ENCODE measurements around the gene ZNF423.

Gene ZNF423

DNA sequence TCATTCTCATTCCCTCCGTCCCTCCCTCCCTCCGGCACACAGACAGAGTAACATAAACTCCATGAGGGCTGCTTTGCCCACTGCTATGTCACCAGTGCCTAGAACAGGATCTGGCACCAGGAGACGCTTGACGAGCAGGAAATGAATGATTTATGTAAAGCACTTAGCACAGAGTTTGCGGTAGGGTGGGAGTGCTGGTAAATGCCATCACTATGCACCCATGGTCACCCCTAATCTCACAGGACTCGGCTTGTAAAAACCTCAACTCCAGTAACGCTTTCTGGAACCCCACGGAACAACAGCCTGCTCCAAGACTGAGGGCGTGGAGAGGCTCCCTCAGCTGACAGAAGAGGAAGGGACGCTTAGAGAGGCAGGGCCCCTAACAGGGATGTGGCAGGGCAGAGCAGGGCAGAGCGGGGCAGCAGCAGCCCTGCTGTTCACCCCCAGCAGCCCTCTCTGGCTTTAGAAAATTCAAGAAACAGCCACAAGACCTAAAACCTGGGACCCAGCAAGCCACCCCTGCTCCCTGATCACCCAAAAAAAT is 325.4 kb downstream of the ZNF423 start:
- DNase-seq (ENCODE audit: low read depth in 3 of 3), result no peak

DNA sequence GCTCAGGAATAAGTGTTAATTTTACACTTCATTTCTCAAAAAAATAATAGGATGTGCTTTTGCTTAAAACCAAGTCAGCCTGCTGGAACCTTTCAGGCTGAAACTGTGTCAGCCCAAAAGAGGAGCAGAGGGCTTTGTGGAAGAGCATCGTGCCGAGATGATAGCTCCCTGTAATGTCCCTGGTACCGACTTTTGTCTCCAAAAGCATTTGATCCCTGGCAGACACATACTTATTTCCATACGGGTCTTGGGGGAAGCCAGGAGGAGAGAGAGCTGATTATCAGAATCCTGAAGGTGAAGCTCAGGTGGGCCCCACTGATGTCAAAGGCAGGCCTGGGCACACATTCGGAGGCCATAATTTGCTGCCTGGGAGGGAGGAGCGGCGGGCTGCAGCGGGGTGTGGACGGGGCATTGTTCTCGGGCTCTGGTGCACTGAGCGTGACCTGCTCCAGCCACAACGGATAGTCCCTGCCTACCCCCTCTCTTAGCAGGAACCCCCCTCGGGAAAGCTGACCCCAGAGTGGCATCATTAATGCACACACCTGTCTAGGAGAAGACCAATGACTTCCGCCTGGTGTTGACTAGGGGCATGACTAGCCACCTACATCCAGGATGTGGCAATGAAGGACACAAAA is 326.4 kb downstream of the ZNF423 start:
- DNase-seq (ENCODE audit: low read depth in 3 of 3), result no peak

- no peak for DNase-seq (ENCODE audit: low read depth in 3 of 3)
Measured at GRCh38 chr16:49528866-49529288, 327.0 kb downstream of the ZNF423 start.

DNA sequence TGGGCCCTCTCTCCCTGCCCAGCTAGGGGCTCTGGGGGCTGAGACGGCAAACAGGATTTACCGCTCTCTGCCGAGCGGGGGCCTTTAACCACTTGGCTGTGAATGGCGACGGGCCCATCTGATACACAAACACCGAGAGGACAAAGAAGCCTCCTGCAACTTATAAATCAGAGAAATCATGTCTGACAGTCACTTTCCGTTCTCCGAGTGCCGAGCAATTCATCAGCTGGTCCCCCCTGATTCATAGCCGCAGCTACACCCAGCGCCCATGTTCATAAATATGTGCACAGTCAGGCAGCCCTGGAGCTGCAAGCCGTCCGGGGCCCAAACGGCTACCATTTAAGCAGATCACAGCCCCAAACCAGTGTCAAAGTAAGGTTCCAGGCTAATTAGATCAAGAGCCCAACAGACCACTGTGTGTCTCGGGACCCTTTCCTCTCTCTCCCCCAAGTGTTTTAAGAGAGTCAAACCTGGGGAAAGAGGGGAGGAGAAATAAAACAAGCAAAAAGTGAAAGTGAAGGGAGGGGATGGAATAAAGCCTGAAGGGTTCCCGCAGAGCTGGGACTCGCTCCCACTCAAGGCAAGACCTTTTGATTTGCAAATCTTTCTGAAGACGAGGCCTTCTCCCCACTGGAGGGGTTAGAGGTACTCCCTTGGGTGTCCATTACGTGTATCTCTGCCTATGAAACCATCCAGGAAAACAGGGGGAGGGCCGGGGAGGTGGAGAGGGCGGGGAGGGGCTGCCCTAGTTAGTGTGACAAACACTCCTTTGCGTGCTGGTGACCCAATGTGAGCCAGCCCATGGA is 327.6 kb downstream of the ZNF423 start:
- peak in 2 of 3 experiments; percentile 7 to 11 for DNase-seq (ENCODE audit: low read depth in 3 of 3)

- DNase-seq (ENCODE audit: low read depth in 3 of 3), result no peak
Measured at GRCh38 chr16:49527611-49528010, 328.3 kb downstream of the ZNF423 start.

GRCh38 chr16:49526860-49527365 is 329.0 kb downstream of the ZNF423 start:
- DNase-seq (ENCODE audit: low read depth in 3 of 3), result no peak

DNA sequence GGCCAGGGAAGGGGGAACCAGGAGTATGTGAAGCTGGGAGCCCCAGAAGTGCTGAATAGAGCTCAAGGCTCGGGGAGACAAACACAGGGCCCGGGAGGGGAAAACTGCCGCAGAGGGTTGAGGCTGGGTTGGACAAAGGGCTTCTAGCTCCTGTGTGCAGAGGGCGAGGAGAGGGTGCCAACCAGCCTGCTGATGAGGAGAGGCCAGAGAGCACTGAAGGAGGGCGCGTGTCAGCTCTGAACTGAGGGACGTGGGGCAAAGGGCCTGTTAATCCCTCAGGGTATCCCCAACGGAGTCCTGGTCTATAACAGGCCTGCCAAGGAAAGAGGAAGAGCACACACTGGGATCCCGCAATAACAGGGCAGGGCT is 331.0 kb downstream of the ZNF423 start:
- DNase-seq (ENCODE audit: low read depth in 3 of 3), result no peak

- DNase-seq (ENCODE audit: low read depth in 3 of 3), result no peak
Measured at GRCh38 chr16:49524216-49524946, 331.5 kb downstream of the ZNF423 start.

DNA sequence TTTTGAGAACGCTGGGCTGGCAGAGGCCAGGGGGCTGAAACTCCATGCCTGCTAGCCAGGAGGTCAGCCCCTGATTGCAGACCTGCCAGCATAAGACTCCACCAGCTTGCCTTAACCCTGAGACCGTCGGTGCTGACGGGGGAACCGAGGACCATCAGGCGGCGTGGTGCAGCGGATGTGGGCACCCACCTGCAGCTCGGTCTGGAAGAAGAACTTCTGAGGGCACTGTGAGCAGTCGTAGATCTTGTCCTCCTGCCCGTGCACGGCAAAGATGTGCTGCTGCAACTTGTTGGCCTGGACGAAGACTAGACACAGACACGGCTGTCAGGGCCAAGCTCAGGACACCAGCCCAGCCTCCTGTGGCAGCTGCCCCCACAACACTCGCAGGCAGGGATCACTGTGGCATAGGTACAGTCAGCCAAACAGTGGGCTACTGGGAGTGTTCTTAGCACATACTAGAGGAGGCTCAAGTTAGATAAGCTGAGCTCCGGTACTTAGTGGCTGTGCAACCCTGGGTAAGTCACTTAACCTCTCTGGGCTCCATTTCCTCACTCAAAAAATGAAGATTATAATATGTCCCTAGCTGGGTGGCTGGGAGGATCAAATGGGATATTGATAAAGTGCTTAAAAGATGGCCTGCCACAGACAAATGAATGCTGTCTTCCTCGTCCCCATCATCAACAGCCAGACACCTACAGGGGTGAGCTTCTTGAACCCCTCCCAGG is 332.3 kb downstream of the ZNF423 start:
- no peak for DNase-seq (ENCODE audit: low read depth in 3 of 3)

- no peak for DNase-seq (ENCODE audit: low read depth in 3 of 3)
Measured at GRCh38 chr16:49521734-49522325, 334.1 kb downstream of the ZNF423 start.

- no peak for DNase-seq (ENCODE audit: low read depth in 3 of 3)
Measured at GRCh38 chr16:49520492-49521038, 335.3 kb downstream of the ZNF423 start.

DNA sequence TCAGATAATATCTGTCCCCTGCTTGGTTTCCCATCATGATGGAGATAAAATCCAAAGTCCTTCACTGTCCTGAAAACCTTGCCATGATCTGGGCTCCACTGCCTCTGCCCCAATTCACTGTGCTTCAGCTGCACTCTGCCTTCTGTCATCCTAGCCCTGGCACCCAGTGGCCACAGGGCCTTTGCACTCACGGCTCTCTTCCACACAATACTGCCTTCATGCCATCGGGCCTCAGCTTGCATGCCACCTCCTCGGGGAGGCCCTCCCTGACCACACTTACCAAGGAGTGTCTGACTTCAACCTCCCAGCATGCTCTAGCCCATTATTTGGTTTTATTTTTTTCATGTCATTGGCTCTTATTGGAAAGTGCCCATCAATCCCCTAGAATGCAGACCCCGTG is 336.2 kb downstream of the ZNF423 start:
- DNase-seq (ENCODE audit: low read depth in 3 of 3), result no peak

GRCh38 chr16:49519008-49519656 is 336.8 kb downstream of the ZNF423 start:
- DNase-seq (ENCODE audit: low read depth in 3 of 3), result no peak

DNA sequence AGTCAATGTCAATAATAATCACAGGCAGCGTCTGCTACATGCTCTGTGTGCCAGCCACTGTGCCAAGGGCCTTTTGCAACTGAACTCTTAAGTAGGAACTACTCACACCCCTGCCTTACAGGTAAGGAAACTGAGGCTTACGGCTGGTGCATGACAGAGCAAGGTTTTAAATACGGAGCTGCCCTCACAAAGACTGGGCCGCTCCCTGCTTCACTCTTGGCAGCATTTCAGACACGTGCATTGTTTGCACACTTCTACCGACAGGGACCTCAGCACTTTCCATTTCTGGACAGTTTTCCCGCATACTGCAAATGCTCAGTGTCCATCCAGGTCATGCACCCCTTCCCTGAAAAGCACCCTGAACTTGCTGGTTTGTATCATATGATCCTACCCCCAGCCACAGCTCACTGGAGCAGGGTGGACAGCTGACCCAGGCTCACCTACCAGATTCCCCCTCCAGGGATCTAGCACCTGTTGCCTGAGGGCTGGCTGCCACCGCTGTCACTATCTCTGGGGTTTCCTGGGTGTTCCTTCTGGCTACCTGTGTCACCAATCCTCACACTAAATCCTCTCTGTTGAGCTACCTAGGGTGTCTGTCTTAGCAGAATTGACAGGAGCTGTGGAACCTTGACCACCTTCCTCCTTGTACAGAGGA is 339.4 kb downstream of the ZNF423 start:
- no peak for DNase-seq (ENCODE audit: low read depth in 3 of 3)

GRCh38 chr16:49515861-49516260 is 340.1 kb downstream of the ZNF423 start:
- DNase-seq (ENCODE audit: low read depth in 3 of 3), result no peak

DNA sequence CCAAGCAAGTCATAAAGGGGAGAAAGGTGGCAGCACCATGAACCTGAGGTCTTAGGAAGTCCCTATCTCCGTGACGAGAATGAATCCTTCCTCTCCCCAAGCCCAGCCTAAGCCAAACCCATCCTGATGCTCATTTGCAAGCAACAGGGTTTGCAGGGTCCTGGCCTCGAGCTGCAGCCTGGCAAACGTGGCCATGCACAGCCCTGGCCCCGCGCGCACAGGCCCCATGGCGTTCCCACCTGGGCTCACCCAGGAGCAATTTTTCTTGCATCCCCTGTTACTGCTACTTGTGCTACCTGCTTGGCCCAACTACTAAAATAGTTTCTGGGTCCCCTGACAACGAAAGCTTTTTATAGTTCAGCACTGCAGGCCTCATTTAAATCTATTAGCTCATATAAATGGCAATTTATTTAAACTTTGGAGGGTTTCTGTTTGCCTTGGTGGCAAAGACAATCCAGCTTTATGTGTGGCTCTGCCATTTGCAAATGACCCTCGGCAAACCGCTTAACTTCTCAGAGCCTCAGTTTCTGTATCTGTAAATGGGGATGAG is 340.8 kb downstream of the ZNF423 start:
- DNase-seq (ENCODE audit: low read depth in 3 of 3), result no peak

GRCh38 chr16:49514073-49514980 is 341.6 kb downstream of the ZNF423 start:
- DNase-seq (ENCODE audit: low read depth in 3 of 3), result no peak

GRCh38 chr16:49513040-49513439 is 342.9 kb downstream of the ZNF423 start:
- DNase-seq (ENCODE audit: low read depth in 3 of 3), result no peak
